WTC11 (cell line): ENCODE data around the gene AGAP1. TPM values are rescaled to one million over a fixed set of nuclear protein-coding genes. Genes with fewer than 3 reads are reported as not detected.

Experiments
- ATAC-seq: fragments of 200-7000 bp; cut with Tn5 transposase; 2 replicates; pipeline ENCODE4 v1.10.0; 2021; ENCODE audit warnings: mild to moderate bottlenecking, moderate library complexity
- CTCF ChIA-PET: fragments of 300-600 bp; sonication (Branson Sonifier 250); formaldehyde crosslinking; loops from one replicate; lab custom pipeline; 2021; ENCODE audit warnings: antibody characterized with exemption; lab: Charles Lee
- POLR2A ChIA-PET: fragments of 350-600 bp; sonication (Branson Sonifier 250); formaldehyde crosslinking; loops from one replicate; lab custom pipeline; 2021; ENCODE audit warnings: antibody characterized with exemption; lab: Charles Lee
- DNase-seq: peaks from one replicate; pipeline ENCODE4 v3.0.0; 2021; ENCODE audit warnings: low spot score
- H3K27ac Mint-ChIP-seq: 2 replicates; pipeline ENCODE4 v1.8.0; 2021; ENCODE audit warnings: mixed read lengths
- H3K27me3 Mint-ChIP-seq: 2 replicates; pipeline ENCODE4 v1.8.0; 2021; ENCODE audit warnings: low read depth, mild to moderate bottlenecking, moderate library complexity, mixed read lengths
- H3K36me3 Mint-ChIP-seq: 2 replicates; pipeline ENCODE4 v1.8.0; 2021; ENCODE audit warnings: mixed read lengths
- H3K4me1 Mint-ChIP-seq: 2 replicates; pipeline ENCODE4 v1.8.0; 2022; ENCODE audit warnings: mixed read lengths
- H3K4me3 Mint-ChIP-seq: 2 replicates; pipeline ENCODE4 v1.8.0; 2021; ENCODE audit warnings: mild to moderate bottlenecking, moderate library complexity, mixed read lengths
- H3K9me3 Mint-ChIP-seq: 2 replicates; pipeline ENCODE4 v1.8.0; 2021; ENCODE audit warnings: mixed read lengths
- AFF4 ChIP-seq: sonication (generic); formaldehyde crosslinking; IDR thresholded peaks from 2 replicates; pipeline ENCODE4 v1.8.1; 2023; ENCODE audit warnings: mild to moderate bottlenecking, missing genetic modification reagents, borderline replicate concordance
- ATF1 ChIP-seq: sonication (generic); formaldehyde crosslinking; IDR thresholded peaks from 2 replicates; pipeline ENCODE4 v1.8.1; 2023; ENCODE audit warnings: mild to moderate bottlenecking, moderate library complexity, missing genetic modification reagents
- CDX4 ChIP-seq: fragments of 250-450 bp; sonication (Bioruptor Pico); IDR thresholded peaks from 2 replicates; pipeline ENCODE4 v1.9.0; 2021; ENCODE audit warnings: moderate library complexity, mild to moderate bottlenecking, inconsistent platforms, borderline replicate concordance
- CREB1 ChIP-seq: sonication (generic); formaldehyde crosslinking; IDR thresholded peaks from 2 replicates; pipeline ENCODE4 v1.8.0; 2023; ENCODE audit warnings: mild to moderate bottlenecking, missing genetic modification reagents
- FOXP4 ChIP-seq: sonication (generic); formaldehyde crosslinking; IDR thresholded peaks from 2 replicates; pipeline ENCODE4 v1.8.0; 2022; ENCODE audit warnings: mild to moderate bottlenecking, missing genetic modification reagents
- HMGXB4 ChIP-seq: sonication (generic); formaldehyde crosslinking; IDR thresholded peaks from 2 replicates; pipeline ENCODE4 v1.8.1; 2023; ENCODE audit warnings: mild to moderate bottlenecking, moderate library complexity, missing genetic modification reagents
- IRF2 ChIP-seq: sonication (generic); formaldehyde crosslinking; IDR thresholded peaks from 2 replicates; pipeline ENCODE4 v1.8.0; 2022; ENCODE audit warnings: low read depth, missing genetic modification reagents, borderline replicate concordance
- MYBL2 ChIP-seq: sonication (generic); formaldehyde crosslinking; IDR thresholded peaks from 2 replicates; pipeline ENCODE4 v1.8.1; 2023; ENCODE audit warnings: mild to moderate bottlenecking, moderate library complexity, missing genetic modification reagents
- NFE2L1 ChIP-seq: sonication (generic); formaldehyde crosslinking; IDR thresholded peaks from 2 replicates; pipeline ENCODE4 v1.8.1; 2023; ENCODE audit warnings: missing genetic modification reagents
- NFYB ChIP-seq: sonication (generic); formaldehyde crosslinking; conservative IDR thresholded peaks from 2 replicates; pipeline ENCODE4 v1.8.0; 2022; ENCODE audit warnings: low read depth, missing genetic modification reagents
- NR1H2 ChIP-seq: sonication (generic); formaldehyde crosslinking; IDR thresholded peaks from 2 replicates; pipeline ENCODE4 v1.9.0; 2021; ENCODE audit warnings: mild to moderate bottlenecking, moderate library complexity, missing genetic modification reagents
- RORB ChIP-seq: fragments of 250-450 bp; sonication (Bioruptor Pico); IDR thresholded peaks from 2 replicates; pipeline ENCODE4 v1.9.0; 2021; ENCODE audit warnings: mild to moderate bottlenecking
- SMAD3 ChIP-seq: sonication (generic); formaldehyde crosslinking; IDR thresholded peaks from 2 replicates; pipeline ENCODE4 v1.8.0; 2022; ENCODE audit warnings: missing genetic modification reagents, mild to moderate bottlenecking, borderline replicate concordance
- SOX15 ChIP-seq: fragments of 250-450 bp; sonication (Bioruptor Pico); IDR thresholded peaks from 2 replicates; pipeline ENCODE4 v1.9.0; 2021; ENCODE audit warnings: mild to moderate bottlenecking
- USF1 ChIP-seq: sonication (generic); formaldehyde crosslinking; IDR thresholded peaks from 2 replicates; pipeline ENCODE4 v1.8.0; 2022; ENCODE audit warnings: mild to moderate bottlenecking, missing genetic modification reagents
- ZBTB21 ChIP-seq: sonication (generic); formaldehyde crosslinking; IDR thresholded peaks from 2 replicates; pipeline ENCODE4 v1.8.1; 2023; ENCODE audit warnings: mild to moderate bottlenecking, missing genetic modification reagents, borderline replicate concordance
- ZMAT4 ChIP-seq: fragments of 250-450 bp; sonication (Bioruptor Pico); IDR thresholded peaks from 2 replicates; pipeline ENCODE4 v1.9.0; 2021; ENCODE audit warnings: mild to moderate bottlenecking
- ZNF219 ChIP-seq: sonication (generic); formaldehyde crosslinking; IDR thresholded peaks from 2 replicates; pipeline ENCODE4 v1.8.0; 2023; ENCODE audit warnings: missing genetic modification reagents, mild to moderate bottlenecking, borderline replicate concordance
- ZNF671 ChIP-seq: fragments of 250-450 bp; sonication (Bioruptor Pico); IDR thresholded peaks from 2 replicates; pipeline ENCODE4 v1.8.0; 2021; ENCODE audit warnings: mild to moderate bottlenecking
- total RNA-seq: library from RNA; stranded (reverse); gene quantifications from 3 replicates; pipeline ENCODE4 v1.2.3, GENCODE V29; 2021

Gene AGAP1
- total RNA-seq, 1 experiment from 2014 or later, result 49.3 TPM

GRCh38 chr2:235533616-235534385 is 40.0 kb downstream of the AGAP1 start:
- ChIA-PET POLR2A (no interaction called here), CTCF (interaction anchor here (0.9 to 1.0 kb wide), 2 partner anchors 18 to 417 kb away, joined by 3 read pairs; no protein-coding TSS in a partner anchor)
- no peak overlapping the region for H3K27ac Mint-ChIP-seq
- H3K27me3 Mint-ChIP-seq, result no peaks in the 10 kb centered on the region
- DNase-seq (no peak), ATAC-seq (no peak)
- peaks cover 56% of the 10 kb centered on the region for H3K4me1 Mint-ChIP-seq
- no peak overlapping the region for H3K4me3 Mint-ChIP-seq
- TF ChIP-seq ATF1 (CRISPR knock-in tag), result no peak
- no peak for TF ChIP-seq NFYB (CRISPR knock-in tag)
- no peak for TF ChIP-seq IRF2 (CRISPR knock-in tag)
- TF ChIP-seq FOXP4 (CRISPR knock-in tag), result no peak
- no peak for TF ChIP-seq ZMAT4
- no peak for TF ChIP-seq HMGXB4 (CRISPR knock-in tag)
- TF ChIP-seq ZNF219 (CRISPR knock-in tag), result no peak
- TF ChIP-seq AFF4 (CRISPR knock-in tag), result no peak
- TF ChIP-seq NR1H2 (CRISPR knock-in tag), result no peak
- no peak for TF ChIP-seq SMAD3 (CRISPR knock-in tag)
- TF ChIP-seq MYBL2, result no peak
- no peak for TF ChIP-seq CDX4 (CRISPR knock-in tag)
- TF ChIP-seq ZBTB21, result no peak
- TF ChIP-seq ZNF671 (CRISPR knock-in tag), result no peak
- no peak for TF ChIP-seq SOX15
- TF ChIP-seq NFE2L1 (CRISPR knock-in tag), result no peak
- no peak for TF ChIP-seq CREB1
- no peak for TF ChIP-seq USF1 (CRISPR knock-in tag)
- TF ChIP-seq RORB (CRISPR knock-in tag), result no peak
- peaks cover 15% of the 10 kb centered on the region for H3K36me3 Mint-ChIP-seq
- peaks cover 16% of the 10 kb centered on the region for H3K9me3 Mint-ChIP-seq
